Measurements from ENCODE around the gene EIF4EBP3. TPM values are rescaled to one million over a fixed set of nuclear protein-coding genes. Genes with fewer than 3 reads are reported as not detected.

Gene EIF4EBP3
- total and polyA plus RNA-seq, 10 of the 15 experiments (the other 5 are each of a cell fraction or from before 2014, with no cell fraction given) = 3.5 to 16.1 (median 6.2) TPM

DNA sequence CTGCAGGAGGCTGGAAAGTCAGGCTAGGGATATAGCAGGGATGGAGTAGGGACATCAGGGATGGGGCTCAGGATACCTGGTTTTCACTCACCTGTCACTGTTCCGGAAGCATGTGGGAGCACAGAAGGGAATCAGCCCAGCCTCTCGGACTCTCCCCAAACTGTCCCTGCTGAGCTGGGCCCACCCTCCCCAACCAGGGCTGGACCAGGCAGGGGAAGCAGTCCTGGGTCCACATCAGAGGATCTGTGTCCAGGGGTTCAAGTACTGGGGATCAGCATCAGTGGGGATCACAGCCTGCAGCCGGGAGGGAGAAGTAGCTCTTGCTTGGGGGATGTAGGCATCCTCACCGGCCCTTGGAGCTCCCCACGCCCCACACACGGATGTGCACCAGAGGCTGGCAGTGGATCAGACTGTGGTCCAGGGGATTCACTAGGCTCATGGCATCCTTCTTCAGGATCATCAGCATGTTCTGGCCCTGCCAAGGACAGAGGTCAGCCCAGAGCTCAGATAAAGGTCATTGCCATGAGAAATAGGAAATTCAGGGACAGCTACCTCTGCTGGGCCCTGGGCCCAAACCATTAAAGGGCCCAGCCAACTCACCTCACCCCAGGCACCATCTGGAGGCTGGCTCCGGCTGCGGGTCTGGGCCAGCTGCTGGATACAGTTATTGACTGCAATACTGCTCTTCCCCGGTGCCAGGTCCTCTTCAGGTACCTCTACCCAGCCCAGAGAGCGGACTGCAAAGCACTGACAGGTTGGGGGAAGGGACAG, 14.5 kb downstream of the EIF4EBP3 start:
- Histone ChIP-seq H4K20me1 (ENCODE audit: control insufficient read depth, insufficient read depth) (no peaks in the 10 kb centered on the region), H2AFZ (ENCODE audit: control insufficient read depth, low read depth, low read length) (no peak overlapping the region), H3K9ac (ENCODE audit: control insufficient read depth, insufficient read depth, low read length) (no peak overlapping the region), H3K79me2 (ENCODE audit: control insufficient read depth, insufficient read depth, low read length) (peaks cover 40% of the 10 kb centered on the region), H3K9me3 (replicated peaks; ENCODE audit: control insufficient read depth, insufficient read depth, low read length) (no peaks in the 10 kb centered on the region), H3K36me3 (ENCODE audit: control insufficient read depth in 2 of 2, insufficient read depth in 2 of 2, low read length in 1 of 2) (peaks cover 0 to 2% of the 10 kb centered on the region in 2 experiments; a peak in 1 of 4 replicates), H3K4me1 (ENCODE audit: control insufficient read depth, insufficient read depth, low read length) (peaks cover 26% of the 10 kb centered on the region), H3K4me3 (no peak overlapping the region), H3K4me2 (ENCODE audit: control insufficient read depth, insufficient read depth) (no peak overlapping the region), H3K27me3 (replicated peaks in 1 of 2; ENCODE audit: control insufficient read depth in 2 of 2, insufficient read depth in 2 of 2, low read length in 1 of 2) (no peaks in the 10 kb centered on the region), H3K27ac (ENCODE audit: control insufficient read depth, insufficient read depth) (no peak overlapping the region)
- FAIRE-seq (no peak), ATAC-seq (no peak), DNase-seq (ENCODE audit: low read depth, low spot score) (no peak)
- in situ Hi-C loops (cut with MboI) = no loop called here
- ChIA-PET CTCF (no interaction called here), RAD21 (ENCODE audit: unreplicated experiment) (no interaction called here), POLR2A (interaction anchor here (2.9 kb wide), 1 partner anchor 14 kb away, joined by 19 read pairs; the partner anchor contains the start of gene EIF4EBP3), SMC1A (ENCODE audit: uncharacterized antibody, unreplicated experiment) (no interaction called here)
- WGBS (ENCODE audit: insufficient coverage, insufficient replicate concordance, low lambda C conversion rate, missing lambda C conversion rate) = 89% methylated on average over 10 of the region's 10 CpGs
- BruUV-seq (replicated peaks) = no TSS peak
- intact Hi-C loops (cut with micrococcal nuclease; ENCODE audit: unreplicated experiment) = no loop called here
- TF ChIP-seq, protein P1, sequence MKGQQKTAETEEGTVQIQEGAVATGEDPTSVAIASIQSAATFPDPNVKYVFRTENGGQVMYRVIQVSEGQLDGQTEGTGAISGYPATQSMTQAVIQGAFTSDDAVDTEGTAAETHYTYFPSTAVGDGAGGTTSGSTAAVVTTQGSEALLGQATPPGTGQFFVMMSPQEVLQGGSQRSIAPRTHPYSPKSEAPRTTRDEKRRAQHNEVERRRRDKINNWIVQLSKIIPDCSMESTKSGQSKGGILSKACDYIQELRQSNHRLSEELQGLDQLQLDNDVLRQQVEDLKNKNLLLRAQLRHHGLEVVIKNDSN (IDR thresholded peaks at IDR 0.05; ENCODE audit: borderline replicate concordance, extremely low read length, insufficient read depth, low read depth, low read length) = no peak
- no peak for TF ChIP-seq SUZ12 (IDR thresholded peaks at IDR 0.05; ENCODE audit: unreplicated experiment)
- TF ChIP-seq ZZZ3 (IDR thresholded peaks at IDR 0.05; ENCODE audit: control insufficient read depth, insufficient read length, low read depth) = no peak

DNA sequence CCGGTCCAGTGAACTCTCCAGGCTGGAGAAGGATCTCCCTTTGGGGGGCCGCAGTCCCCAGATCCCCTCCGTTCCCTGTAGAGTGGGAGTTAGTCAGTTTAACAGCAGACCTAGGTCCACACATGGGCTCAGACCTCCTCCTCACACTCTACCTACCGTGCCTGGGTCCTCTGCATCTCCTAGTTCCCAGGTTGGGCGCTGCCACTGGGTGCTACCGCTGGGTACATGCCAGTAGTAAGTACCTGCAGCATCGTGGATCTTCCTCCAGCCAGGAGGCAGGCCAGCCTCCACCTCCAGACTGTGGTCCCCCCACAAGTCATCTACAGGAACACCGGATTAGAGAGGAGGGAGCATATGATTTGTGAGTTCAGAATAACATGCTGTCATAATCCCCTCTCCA, 16.1 kb downstream of the EIF4EBP3 start:
- in situ Hi-C loops (cut with MboI) (no loop called here), intact Hi-C loops (cut with micrococcal nuclease; ENCODE audit: unreplicated experiment) (no loop called here)
- FAIRE-seq (peak; percentile 18), DNase-seq (ENCODE audit: low read depth, low spot score) (no peak), ATAC-seq (no peak)
- ChIA-PET CTCF (interaction anchor here (1.3 to 1.5 kb wide), 2 partner anchors 11 to 83 kb away, joined by 3 to 5 read pairs; partner anchors contain the start of gene NDUFA2), SMC1A (ENCODE audit: uncharacterized antibody, unreplicated experiment) (interaction anchor here (0.7 kb wide), 1 partner anchor 16 kb away, joined by 3 read pairs; the partner anchor contains the start of gene EIF4EBP3), RAD21 (ENCODE audit: unreplicated experiment) (interaction anchor here (0.6 to 1.8 kb wide), 5 partner anchors 9 to 1016 kb away, joined by 3 to 5 read pairs (median 3); partner anchors contain the start of gene EIF4EBP3), POLR2A (interaction anchor here (1.0 to 2.9 kb wide), 5 partner anchors 11 to 127 kb away, joined by 3 to 19 read pairs (median 4); partner anchors contain the start of genes EIF4EBP3 and HARS1)
- H2AFZ ChIP-seq (ENCODE audit: control insufficient read depth, low read depth, low read length) = peak overlapping the region; percentile 88
- H3K27ac ChIP-seq (ENCODE audit: control insufficient read depth, insufficient read depth) = peak overlapping the region; percentile 92
- TF ChIP-seq, protein P2, sequence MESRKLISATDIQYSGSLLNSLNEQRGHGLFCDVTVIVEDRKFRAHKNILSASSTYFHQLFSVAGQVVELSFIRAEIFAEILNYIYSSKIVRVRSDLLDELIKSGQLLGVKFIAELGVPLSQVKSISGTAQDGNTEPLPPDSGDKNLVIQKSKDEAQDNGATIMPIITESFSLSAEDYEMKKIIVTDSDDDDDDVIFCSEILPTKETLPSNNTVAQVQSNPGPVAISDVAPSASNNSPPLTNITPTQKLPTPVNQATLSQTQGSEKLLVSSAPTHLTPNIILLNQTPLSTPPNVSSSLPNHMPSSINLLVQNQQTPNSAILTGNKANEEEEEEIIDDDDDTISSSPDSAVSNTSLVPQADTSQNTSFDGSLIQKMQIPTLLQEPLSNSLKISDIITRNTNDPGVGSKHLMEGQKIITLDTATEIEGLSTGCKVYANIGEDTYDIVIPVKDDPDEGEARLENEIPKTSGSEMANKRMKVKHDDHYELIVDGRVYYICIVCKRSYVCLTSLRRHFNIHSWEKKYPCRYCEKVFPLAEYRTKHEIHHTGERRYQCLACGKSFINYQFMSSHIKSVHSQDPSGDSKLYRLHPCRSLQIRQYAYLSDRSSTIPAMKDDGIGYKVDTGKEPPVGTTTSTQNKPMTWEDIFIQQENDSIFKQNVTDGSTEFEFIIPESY (IDR thresholded peaks at IDR 0.05) = peak; percentile 87; the same call in 1 of the 2 replicates
- TF ChIP-seq SREBF2 (IDR thresholded peaks at IDR 0.05; ENCODE audit: low read length) = no peak
- H4K20me1 ChIP-seq (ENCODE audit: control insufficient read depth, insufficient read depth) = no peaks in the 10 kb centered on the region
- H3K79me2 ChIP-seq (ENCODE audit: control insufficient read depth, insufficient read depth, low read length) = peaks cover 45% of the 10 kb centered on the region
- H3K36me3 ChIP-seq (ENCODE audit: control insufficient read depth in 2 of 2, insufficient read depth in 2 of 2, low read length in 1 of 2) = peaks cover 0 to 8% of the 10 kb centered on the region in 2 experiments; a peak in 3 of 4 replicates
- H3K4me3 ChIP-seq = peak overlapping the region; percentile 89
- H3K4me2 ChIP-seq (ENCODE audit: control insufficient read depth, insufficient read depth) = peak overlapping the region; percentile 81
- WGBS (ENCODE audit: insufficient coverage, insufficient replicate concordance, low lambda C conversion rate, missing lambda C conversion rate) = 64% methylated on average over 8 of the region's 8 CpGs
- H3K27me3 ChIP-seq (replicated peaks in 1 of 2; ENCODE audit: control insufficient read depth in 2 of 2, insufficient read depth in 2 of 2, low read length in 1 of 2) = no peaks in the 10 kb centered on the region
- TSS peak; percentile 80 for BruUV-seq (replicated peaks)
- no peaks in the 10 kb centered on the region for H3K9me3 ChIP-seq (replicated peaks; ENCODE audit: control insufficient read depth, insufficient read depth, low read length)
- H3K4me1 ChIP-seq (ENCODE audit: control insufficient read depth, insufficient read depth, low read length) = peaks cover 34% of the 10 kb centered on the region
- peak overlapping the region; percentile 92 for H3K9ac ChIP-seq (ENCODE audit: control insufficient read depth, insufficient read depth, low read length)

Measured in GM12878 (cell line).